ENCODE measurements around the gene MAF. TPM values are rescaled to one million over a fixed set of nuclear protein-coding genes. Genes with fewer than 3 reads are reported as not detected.

MAF gene
- polyA plus RNA-seq, 1 experiment, result 1.7 TPM

DNA sequence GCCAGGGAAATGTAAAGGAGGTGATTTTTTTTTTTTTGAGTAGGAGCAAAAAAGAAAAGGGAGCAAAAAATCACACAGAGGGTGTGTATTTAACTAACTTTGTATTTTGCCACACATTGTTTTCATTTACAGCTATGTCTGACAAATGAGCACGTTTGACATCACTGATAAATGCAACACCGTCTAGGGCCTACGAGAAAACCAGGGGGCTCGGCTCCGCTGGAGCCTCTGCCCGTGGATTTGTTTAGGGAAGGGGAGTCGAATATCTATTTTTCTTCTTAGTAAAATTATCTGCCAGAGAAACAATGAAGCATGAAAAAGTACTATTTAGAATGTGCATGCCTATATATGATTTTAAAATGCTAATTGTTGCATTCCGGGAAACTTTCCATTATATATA, 6.8 kb downstream of the MAF start:
- DNase-seq (ENCODE audit: low read depth), result no peak
- ChIA-PET POLR2A (interaction anchor here (0.7 kb wide), 1 partner anchor 382 kb away, joined by 3 read pairs; no protein-coding TSS in a partner anchor), CTCF (interaction anchor here (0.6 kb wide), 1 partner anchor 220 kb away, joined by 3 read pairs; no protein-coding TSS in a partner anchor)
- H3K27me3 ChIP-seq (ENCODE audit: control insufficient read depth, insufficient read depth, low read length), result no peaks in the 10 kb centered on the region
- no peak overlapping the region for H3K4me3 ChIP-seq (ENCODE audit: low read depth, low read length)
- no peaks in the 10 kb centered on the region for H3K36me3 ChIP-seq (ENCODE audit: control insufficient read depth, insufficient read depth, low read length)
- TF ChIP-seq, protein P1, sequence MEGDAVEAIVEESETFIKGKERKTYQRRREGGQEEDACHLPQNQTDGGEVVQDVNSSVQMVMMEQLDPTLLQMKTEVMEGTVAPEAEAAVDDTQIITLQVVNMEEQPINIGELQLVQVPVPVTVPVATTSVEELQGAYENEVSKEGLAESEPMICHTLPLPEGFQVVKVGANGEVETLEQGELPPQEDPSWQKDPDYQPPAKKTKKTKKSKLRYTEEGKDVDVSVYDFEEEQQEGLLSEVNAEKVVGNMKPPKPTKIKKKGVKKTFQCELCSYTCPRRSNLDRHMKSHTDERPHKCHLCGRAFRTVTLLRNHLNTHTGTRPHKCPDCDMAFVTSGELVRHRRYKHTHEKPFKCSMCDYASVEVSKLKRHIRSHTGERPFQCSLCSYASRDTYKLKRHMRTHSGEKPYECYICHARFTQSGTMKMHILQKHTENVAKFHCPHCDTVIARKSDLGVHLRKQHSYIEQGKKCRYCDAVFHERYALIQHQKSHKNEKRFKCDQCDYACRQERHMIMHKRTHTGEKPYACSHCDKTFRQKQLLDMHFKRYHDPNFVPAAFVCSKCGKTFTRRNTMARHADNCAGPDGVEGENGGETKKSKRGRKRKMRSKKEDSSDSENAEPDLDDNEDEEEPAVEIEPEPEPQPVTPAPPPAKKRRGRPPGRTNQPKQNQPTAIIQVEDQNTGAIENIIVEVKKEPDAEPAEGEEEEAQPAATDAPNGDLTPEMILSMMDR (IDR thresholded peaks at IDR 0.05; ENCODE audit: insufficient read depth, low read depth, low read length), result no peak

DNA sequence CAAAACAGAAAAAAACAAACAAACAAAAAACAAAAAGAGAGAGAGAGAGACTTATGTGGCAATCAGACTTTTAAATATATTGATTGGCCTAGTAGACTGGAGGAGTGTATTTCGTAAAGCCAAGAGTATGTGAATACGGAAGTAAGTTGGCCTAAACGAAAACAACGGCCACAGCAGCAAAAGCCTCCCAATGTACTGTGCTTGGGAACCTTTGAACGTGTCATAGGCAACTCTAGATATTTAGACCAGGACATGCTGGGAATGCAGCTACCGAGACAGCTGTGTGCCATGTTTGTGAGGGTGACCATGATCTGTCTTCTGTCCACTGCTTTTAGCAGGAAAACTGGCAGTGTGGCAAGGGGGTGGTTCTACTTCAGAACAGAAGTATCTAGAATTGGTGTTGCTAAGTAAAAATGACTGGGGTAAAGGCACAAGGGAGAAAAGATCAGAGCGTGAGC, 7.4 kb downstream of the MAF start:
- Histone ChIP-seq H3K36me3 (ENCODE audit: control insufficient read depth, insufficient read depth, low read length) (no peaks in the 10 kb centered on the region), H3K4me3 (ENCODE audit: low read depth, low read length) (no peak overlapping the region), H3K27me3 (ENCODE audit: control insufficient read depth, insufficient read depth, low read length) (no peaks in the 10 kb centered on the region)
- TF ChIP-seq, protein P1 (IDR thresholded peaks at IDR 0.05; ENCODE audit: insufficient read depth, low read depth, low read length), result no peak
- no peak for DNase-seq (ENCODE audit: low read depth)
- ChIA-PET CTCF (no interaction called here), POLR2A (no interaction called here)

DNA sequence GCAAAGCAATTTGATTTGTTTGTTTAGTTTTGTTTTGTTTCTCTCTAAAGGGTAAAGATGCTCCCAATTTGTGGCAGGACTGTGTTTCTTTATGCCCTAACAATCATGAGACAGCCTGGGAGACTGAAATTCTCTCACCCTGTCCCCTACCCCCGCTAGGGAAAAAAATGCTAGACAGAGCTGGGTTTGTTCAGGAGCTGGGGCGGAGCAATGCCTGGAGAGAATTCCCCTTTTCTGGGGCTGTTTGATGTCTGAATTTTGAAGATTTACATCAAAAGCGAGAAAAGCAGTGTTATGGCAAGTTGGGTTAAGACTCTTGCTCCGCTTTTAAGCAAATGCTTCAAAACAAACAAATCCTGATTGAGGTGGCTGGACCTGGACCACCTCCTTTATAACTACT, 8.4 kb downstream of the MAF start:
- ChIA-PET CTCF (no interaction called here), POLR2A (no interaction called here)
- TF ChIP-seq, protein P1 (IDR thresholded peaks at IDR 0.05; ENCODE audit: insufficient read depth, low read depth, low read length), result no peak
- Histone ChIP-seq H3K36me3 (ENCODE audit: control insufficient read depth, insufficient read depth, low read length) (no peaks in the 10 kb centered on the region), H3K27me3 (ENCODE audit: control insufficient read depth, insufficient read depth, low read length) (no peaks in the 10 kb centered on the region), H3K4me3 (ENCODE audit: low read depth, low read length) (no peak overlapping the region)
- no peak for DNase-seq (ENCODE audit: low read depth)

DNA sequence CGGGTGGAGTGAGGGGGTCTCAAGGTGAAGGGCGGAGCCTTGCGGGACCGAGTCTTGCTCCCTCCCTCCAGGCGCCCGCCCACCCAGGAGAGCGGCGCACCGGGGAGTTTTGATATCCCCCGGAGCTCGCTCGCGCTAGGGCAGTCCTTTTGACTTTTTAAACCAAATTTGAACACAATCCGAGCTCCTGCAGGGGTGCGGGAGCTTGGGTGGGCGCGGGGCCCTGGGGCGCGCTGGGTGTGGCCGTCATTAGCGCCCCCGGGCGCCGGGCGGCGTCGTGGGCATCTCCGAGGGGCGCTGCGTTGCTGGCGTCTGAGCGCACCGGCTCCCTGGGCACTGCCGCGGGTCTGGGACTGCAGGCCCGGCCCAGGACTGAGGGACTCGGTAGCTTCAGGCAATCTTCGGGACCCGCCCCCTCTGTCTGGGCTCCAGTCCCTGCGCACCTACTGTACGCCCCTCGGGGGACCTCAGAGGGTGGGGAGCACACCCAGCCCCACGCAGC, 10.9 kb downstream of the MAF start:
- POLR2A ChIA-PET, result no interaction called here
- H3K27me3 ChIP-seq (ENCODE audit: control insufficient read depth, insufficient read depth, low read length), result no peaks in the 10 kb centered on the region
- TF ChIP-seq, protein P1 (IDR thresholded peaks at IDR 0.05; ENCODE audit: insufficient read depth, low read depth, low read length), result no peak
- H3K36me3 ChIP-seq (ENCODE audit: control insufficient read depth, insufficient read depth, low read length), result no peaks in the 10 kb centered on the region
- peak overlapping the region; percentile 20 for H3K4me3 ChIP-seq (ENCODE audit: low read depth, low read length)
- CTCF ChIA-PET, result interaction anchor here (1.0 to 1.3 kb wide), 2 partner anchors 12 to 495 kb away, joined by 3 to 5 read pairs; no protein-coding TSS in a partner anchor
- no peak for DNase-seq (ENCODE audit: low read depth)

DNA sequence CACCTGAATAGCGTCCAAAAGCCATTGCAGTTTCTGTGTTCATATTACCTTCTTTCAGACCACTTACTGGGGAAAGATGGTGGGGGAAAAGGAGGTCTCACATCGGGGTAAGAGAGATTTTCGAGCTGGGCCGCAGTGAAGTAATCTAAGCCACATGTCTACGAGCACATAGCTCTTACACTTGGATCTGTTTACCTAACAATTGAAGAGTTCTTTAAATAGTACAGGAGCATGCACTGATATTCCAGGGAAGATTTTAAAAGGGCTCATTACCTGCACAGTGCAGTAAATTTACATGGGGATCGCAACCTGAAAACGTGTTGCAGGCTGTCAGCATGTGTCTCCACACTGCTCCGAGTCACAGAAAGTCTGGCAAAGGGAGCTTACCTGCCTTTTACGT, 12.6 kb downstream of the MAF start:
- H3K4me3 ChIP-seq (ENCODE audit: low read depth, low read length), result no peak overlapping the region
- TF ChIP-seq, protein P1 (IDR thresholded peaks at IDR 0.05; ENCODE audit: insufficient read depth, low read depth, low read length), result no peak
- ChIA-PET CTCF (interaction anchor here (0.9 kb wide), 1 partner anchor 239 kb away, joined by 3 read pairs; no protein-coding TSS in a partner anchor), POLR2A (no interaction called here)
- H3K36me3 ChIP-seq (ENCODE audit: control insufficient read depth, insufficient read depth, low read length), result no peaks in the 10 kb centered on the region
- no peaks in the 10 kb centered on the region for H3K27me3 ChIP-seq (ENCODE audit: control insufficient read depth, insufficient read depth, low read length)
- DNase-seq (ENCODE audit: low read depth), result no peak

Measured in BJ (cell line).